ENCODE results near the gene PLCB4. TPM values are rescaled to one million over a fixed set of nuclear protein-coding genes. Genes with fewer than 3 reads are reported as not detected.

Gene PLCB4
- total RNA-seq, 1 experiment from 2014 or later: 10.1 TPM

- Histone ChIP-seq H2AFZ (ENCODE audit: low read length) (no peak overlapping the region), H3T11ph (ENCODE audit: low read length) (no peak overlapping the region)
Measured at GRCh38 chr20:9474835-9475415, 406.0 kb downstream of the PLCB4 start.

More at GRCh38 chr20:9474835-9475415, 406.0 kb downstream of the PLCB4 start:
- Histone ChIP-seq H3K27ac (ENCODE audit: insufficient read length, low read depth, low read length) (no peak overlapping the region), H3K9ac (ENCODE audit: extremely low read depth, insufficient read length, low read length) (no peak overlapping the region), H3K23me2 (ENCODE audit: insufficient read length, low read depth, low read length, poor library complexity, severe bottlenecking) (no peaks in the 10 kb centered on the region), H2BK120ac (ENCODE audit: low read depth, low read length, poor library complexity, severe bottlenecking) (no peak overlapping the region), H4K8ac (replicated peaks; ENCODE audit: insufficient read length, low read depth, low read length) (no peak overlapping the region), H2AK5ac (ENCODE audit: insufficient read length, low read length) (no peak overlapping the region), H3K79me2 (ENCODE audit: insufficient read depth, low read length) (no peaks in the 10 kb centered on the region), H4K20me1 (ENCODE audit: control insufficient read depth, insufficient read depth, insufficient read length) (no peaks in the 10 kb centered on the region), H2BK5ac (ENCODE audit: insufficient read length, low read length) (no peak overlapping the region), H2BK12ac (ENCODE audit: insufficient read length, low read depth, low read length) (no peak overlapping the region), H3K4me2 (ENCODE audit: insufficient read depth, insufficient read length, low read length) (no peak overlapping the region), H3K27me3 (ENCODE audit: insufficient read depth, low read length) (no peaks in the 10 kb centered on the region), H3K14ac (ENCODE audit: insufficient read depth, low read length) (no peak overlapping the region), H3K18ac (ENCODE audit: insufficient read length, low read depth, low read length) (no peak overlapping the region), H3K9me3 (ENCODE audit: control insufficient read depth, low read depth, low read length) (no peaks in the 10 kb centered on the region), H3K56ac (ENCODE audit: insufficient read length, low read depth, low read length) (no peak overlapping the region), H4K91ac (ENCODE audit: insufficient read length, low read depth, low read length) (no peak overlapping the region), H2BK15ac (ENCODE audit: low read depth, low read length) (no peak overlapping the region), H3K4me1 (ENCODE audit: insufficient read depth, low read length) (no peaks in the 10 kb centered on the region), H3K23ac (ENCODE audit: insufficient read length, low read depth, low read length) (no peak overlapping the region), H3K4ac (ENCODE audit: low read depth, low read length) (no peak overlapping the region), H3K79me1 (ENCODE audit: insufficient read depth, low read depth, low read length, poor library complexity, severe bottlenecking) (no peaks in the 10 kb centered on the region), H4K5ac (ENCODE audit: insufficient read length, low read depth, low read length) (no peak overlapping the region), H2BK20ac (ENCODE audit: low read depth, low read length, poor library complexity, severe bottlenecking) (no peak overlapping the region)
- Mint-ChIP-seq H3K36me3 (ENCODE audit: insufficient read depth in 1 of 3, low read depth in 3 of 3) (no peaks in the 10 kb centered on the region), H3K27me3 (ENCODE audit: low read depth) (no peaks in the 10 kb centered on the region), H3K27ac (no peak overlapping the region), H3K9me3 (no peaks in the 10 kb centered on the region), H3K4me1 (no peaks in the 10 kb centered on the region), H3K4me3 (no peak overlapping the region)
- no peak for TF ChIP-seq CTCF (conservative IDR thresholded peaks at IDR 0.05)
- no CpG with 5 or more reads among the region's 2 CpGs for WGBS (ENCODE audit: extremely low coverage, insufficient read length, low lambda C conversion rate)
- no peak for DNase-seq
